ENCODE measurements around the gene ISLR. TPM values are rescaled to one million over a fixed set of nuclear protein-coding genes. Genes with fewer than 3 reads are reported as not detected.

The ISLR gene
- total and polyA plus RNA-seq, 2 donors (not counting 1 experiment from before 2014, with no cell fraction given): 14.0 to 17.3 TPM

- H3K36me3 ChIP-seq (ENCODE audit: control insufficient read depth, insufficient read depth, low read length): no peaks in the 10 kb centered on the region
- no peaks in the 10 kb centered on the region for H3K4me1 ChIP-seq (ENCODE audit: control insufficient read depth, extremely low read depth, insufficient read depth, low read length)
- H3K4me2 ChIP-seq (ENCODE audit: extremely low read depth, insufficient read depth, low read length): no peak overlapping the region
- DNase-seq (ENCODE audit: low read depth in 2 of 2): peak in 1 of 2 donors; percentile 19
- H2AFZ ChIP-seq (ENCODE audit: low read length): no peak overlapping the region
- H3K27ac ChIP-seq (ENCODE audit: insufficient read depth, low read length): no peak overlapping the region
- H3K9ac ChIP-seq (ENCODE audit: insufficient read depth, low read length): no peak overlapping the region
- no peak for TF ChIP-seq CTCF (conservative IDR thresholded peaks at IDR 0.05 in 1 of 2, IDR thresholded peaks at IDR 0.05 in 1 of 2; ENCODE audit: low read depth in 1 of 2, low read length in 2 of 2)
- H4K20me1 ChIP-seq (ENCODE audit: control insufficient read depth, extremely low read depth, insufficient read depth, low read length): no peaks in the 10 kb centered on the region
- no peak overlapping the region for H3K4me3 ChIP-seq (replicated peaks in 1 of 4; ENCODE audit: control extremely low read depth in 1 of 4, insufficient read depth in 1 of 4, low read depth in 3 of 4, low read length in 4 of 4)
- no peaks in the 10 kb centered on the region for H3K9me3 ChIP-seq (ENCODE audit: control insufficient read depth, insufficient read depth, low read depth, low read length)
- H3K79me2 ChIP-seq (ENCODE audit: control insufficient read depth, insufficient read depth, low read length): no peaks in the 10 kb centered on the region
- peaks cover 27% of the 10 kb centered on the region for H3K27me3 ChIP-seq (ENCODE audit: control insufficient read depth, insufficient read depth, low read length)
Observed at GRCh38 chr15:74141591-74141990, 31.9 kb upstream of the ISLR start.

- Histone ChIP-seq H3K27ac (ENCODE audit: insufficient read depth, low read length) (no peak overlapping the region), H3K4me1 (ENCODE audit: control insufficient read depth, extremely low read depth, insufficient read depth, low read length) (no peaks in the 10 kb centered on the region), H2AFZ (ENCODE audit: low read length) (no peak overlapping the region), H3K27me3 (ENCODE audit: control insufficient read depth, insufficient read depth, low read length) (peaks cover 10% of the 10 kb centered on the region), H3K79me2 (ENCODE audit: control insufficient read depth, insufficient read depth, low read length) (no peaks in the 10 kb centered on the region), H3K36me3 (ENCODE audit: control insufficient read depth, insufficient read depth, low read length) (no peaks in the 10 kb centered on the region), H3K9me3 (ENCODE audit: control insufficient read depth, insufficient read depth, low read depth, low read length) (no peaks in the 10 kb centered on the region), H4K20me1 (ENCODE audit: control insufficient read depth, extremely low read depth, insufficient read depth, low read length) (no peaks in the 10 kb centered on the region), H3K9ac (ENCODE audit: insufficient read depth, low read length) (no peak overlapping the region), H3K4me2 (ENCODE audit: extremely low read depth, insufficient read depth, low read length) (no peak overlapping the region), H3K4me3 (replicated peaks in 1 of 4; ENCODE audit: control extremely low read depth in 1 of 4, insufficient read depth in 1 of 4, low read depth in 3 of 4, low read length in 4 of 4) (no peak overlapping the region)
- TF ChIP-seq CTCF (conservative IDR thresholded peaks at IDR 0.05 in 1 of 2, IDR thresholded peaks at IDR 0.05 in 1 of 2; ENCODE audit: low read depth in 1 of 2, low read length in 2 of 2) (no peak), EZH2 (IDR thresholded peaks at IDR 0.05; ENCODE audit: low read length, missing control alignments) (no peak)
- DNase-seq (ENCODE audit: low read depth in 2 of 2): peak in 1 of 2 donors; percentile 3
Observed at GRCh38 chr15:74144153-74144775, 29.2 kb upstream of the ISLR start.

- no peak overlapping the region for H3K27ac ChIP-seq (ENCODE audit: insufficient read depth, low read length)
- H3K9me3 ChIP-seq (ENCODE audit: control insufficient read depth, insufficient read depth, low read depth, low read length): no peaks in the 10 kb centered on the region
- DNase-seq (ENCODE audit: low read depth in 2 of 2): no peak
- no peaks in the 10 kb centered on the region for H3K79me2 ChIP-seq (ENCODE audit: control insufficient read depth, insufficient read depth, low read length)
- peaks cover 5% of the 10 kb centered on the region for H3K27me3 ChIP-seq (ENCODE audit: control insufficient read depth, insufficient read depth, low read length)
- H3K4me1 ChIP-seq (ENCODE audit: control insufficient read depth, extremely low read depth, insufficient read depth, low read length): no peaks in the 10 kb centered on the region
- H3K4me3 ChIP-seq (replicated peaks in 1 of 4; ENCODE audit: control extremely low read depth in 1 of 4, insufficient read depth in 1 of 4, low read depth in 3 of 4, low read length in 4 of 4): no peak overlapping the region
- no peak for TF ChIP-seq CTCF (conservative IDR thresholded peaks at IDR 0.05 in 1 of 2, IDR thresholded peaks at IDR 0.05 in 1 of 2; ENCODE audit: low read depth in 1 of 2, low read length in 2 of 2)
- no peak for TF ChIP-seq EZH2 (IDR thresholded peaks at IDR 0.05; ENCODE audit: low read length, missing control alignments)
- no peak overlapping the region for H3K9ac ChIP-seq (ENCODE audit: insufficient read depth, low read length)
- no peaks in the 10 kb centered on the region for H4K20me1 ChIP-seq (ENCODE audit: control insufficient read depth, extremely low read depth, insufficient read depth, low read length)
- no peak overlapping the region for H3K4me2 ChIP-seq (ENCODE audit: extremely low read depth, insufficient read depth, low read length)
- no peak overlapping the region for H2AFZ ChIP-seq (ENCODE audit: low read length)
- no peaks in the 10 kb centered on the region for H3K36me3 ChIP-seq (ENCODE audit: control insufficient read depth, insufficient read depth, low read length)
Observed at GRCh38 chr15:74146277-74146800, 27.2 kb upstream of the ISLR start.

Measured in fibroblast of lung (primary cell).